Hematopoietic multipotent progenitor cell treated with erythropoietin and hydrocortisone succinate and interleukin-3 and kit ligand, for 15 days (in vitro differentiated cells): Measurements from ENCODE around the gene ACTN1.

Experiments
- DNase-seq: peaks from one replicate; pipeline ENCODE4 v3.0.0-alpha.2; 2015; ENCODE audit warnings: low spot score

The ACTN1 gene

DNA sequence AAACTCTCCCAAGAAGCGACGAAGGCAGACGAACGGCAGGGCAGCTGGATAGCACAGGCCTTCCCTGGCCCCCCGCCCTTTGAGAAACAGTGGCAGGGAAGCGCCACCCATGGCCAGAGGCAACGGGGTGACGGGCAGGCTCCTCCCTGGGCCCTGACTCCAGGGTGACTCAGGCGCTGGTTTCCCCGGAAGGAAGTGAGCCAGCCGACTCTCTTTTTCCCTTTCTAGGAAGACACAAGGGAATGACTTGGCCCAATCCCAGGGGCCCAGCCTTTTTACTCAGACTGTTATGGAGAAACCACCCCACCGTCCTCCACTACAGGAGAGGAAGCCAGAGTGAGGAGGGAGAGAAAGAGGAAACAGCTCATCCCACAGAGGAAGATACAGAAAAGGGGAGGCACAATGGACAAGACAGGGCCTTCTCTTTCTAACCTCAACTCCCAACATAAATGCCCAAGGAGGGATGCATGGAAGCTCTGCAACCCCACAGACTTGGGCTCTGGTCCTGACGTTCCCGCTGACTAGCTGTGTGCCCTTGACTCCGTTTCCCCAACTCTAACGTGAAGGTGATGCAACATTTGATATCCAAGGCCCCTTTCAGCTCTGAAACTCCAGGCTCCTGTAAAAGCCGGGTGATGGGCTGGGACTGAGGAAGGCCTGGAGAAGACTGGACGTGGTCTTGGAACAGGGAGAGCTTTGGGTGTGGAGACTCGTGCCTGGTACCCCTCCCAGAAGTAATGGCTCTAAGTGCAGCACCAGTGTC is 27.9 kb downstream of the ACTN1 start:
- DNase-seq, result no peak

DNA sequence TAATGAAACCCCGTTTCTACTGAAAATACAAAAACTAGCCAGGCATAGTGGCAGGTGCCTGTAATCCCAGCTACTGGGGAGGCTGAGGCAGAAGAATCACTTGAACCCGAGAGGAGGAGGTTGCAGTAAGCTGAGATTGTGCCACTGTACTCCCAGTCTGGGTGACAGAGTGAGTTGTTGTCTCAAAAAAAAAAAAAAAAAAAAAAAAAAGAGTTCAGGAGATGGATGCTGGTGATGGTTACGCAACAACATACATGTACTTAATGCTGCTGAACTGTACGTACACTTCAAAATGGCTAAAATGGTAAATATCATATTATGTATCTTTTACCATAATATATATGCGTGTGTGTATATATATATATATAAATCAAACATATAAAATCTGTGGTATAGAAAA is 29.0 kb downstream of the ACTN1 start:
- no peak for DNase-seq

DNA sequence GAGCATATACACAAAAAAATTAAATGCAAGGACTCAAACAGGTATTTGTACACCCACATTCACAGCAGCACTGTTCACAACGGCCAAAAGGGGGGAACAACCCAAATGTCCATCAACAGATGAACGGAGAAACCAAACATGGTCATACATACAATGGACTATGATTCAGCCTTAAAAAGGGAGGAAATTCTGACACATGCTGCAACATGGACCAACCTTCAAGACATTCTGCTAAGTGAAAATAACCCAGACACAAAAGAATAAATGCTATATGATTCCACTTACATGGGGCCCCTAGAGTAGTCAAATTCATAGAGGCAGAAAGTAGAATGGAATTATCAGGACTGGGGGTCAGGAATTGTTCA is 29.5 kb downstream of the ACTN1 start:
- DNase-seq, result no peak

DNA sequence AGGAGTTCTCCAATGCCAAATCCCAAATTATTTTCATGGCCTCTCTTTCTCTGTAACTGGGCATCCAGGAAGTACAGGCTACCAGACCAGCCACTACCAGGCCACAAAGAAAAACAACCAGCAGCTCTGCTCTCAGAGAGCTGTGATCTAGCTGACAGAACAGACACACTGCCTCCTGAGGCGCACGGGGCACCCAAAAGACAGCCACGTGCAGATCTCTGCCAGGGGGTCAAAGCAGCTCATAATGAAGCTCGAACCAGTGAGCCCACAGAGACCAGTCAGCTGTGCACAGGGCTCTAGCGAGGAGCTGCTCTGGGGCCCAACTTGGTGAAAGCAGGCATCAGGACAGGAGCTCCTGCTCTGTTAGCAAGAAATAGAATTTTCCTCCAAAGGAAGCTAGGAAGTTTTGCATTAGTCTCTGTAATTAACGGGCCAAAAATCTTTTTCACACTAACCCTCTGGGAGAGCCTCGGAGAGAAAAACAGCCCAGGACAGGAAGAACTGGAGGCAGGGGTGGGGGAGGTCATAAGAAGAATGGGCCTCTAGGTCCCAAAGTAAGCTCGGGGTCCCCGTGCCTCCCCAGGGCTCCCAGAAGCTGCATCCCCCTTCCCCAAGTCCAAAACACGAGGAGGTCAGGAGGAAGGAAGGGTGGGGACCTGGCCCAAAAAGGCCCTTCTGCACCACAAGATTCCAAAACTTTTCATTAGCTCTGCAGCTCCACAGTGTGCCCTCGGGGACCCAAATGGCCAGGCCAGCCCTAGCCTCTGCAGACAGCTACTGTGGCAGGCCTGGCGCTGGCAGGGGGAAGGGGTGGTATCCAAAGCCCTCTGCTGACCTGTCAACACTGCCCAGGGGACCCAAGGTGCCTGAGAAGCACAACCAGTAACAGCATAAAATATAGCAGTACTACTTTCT is 30.2 kb downstream of the ACTN1 start:
- no peak for DNase-seq

DNA sequence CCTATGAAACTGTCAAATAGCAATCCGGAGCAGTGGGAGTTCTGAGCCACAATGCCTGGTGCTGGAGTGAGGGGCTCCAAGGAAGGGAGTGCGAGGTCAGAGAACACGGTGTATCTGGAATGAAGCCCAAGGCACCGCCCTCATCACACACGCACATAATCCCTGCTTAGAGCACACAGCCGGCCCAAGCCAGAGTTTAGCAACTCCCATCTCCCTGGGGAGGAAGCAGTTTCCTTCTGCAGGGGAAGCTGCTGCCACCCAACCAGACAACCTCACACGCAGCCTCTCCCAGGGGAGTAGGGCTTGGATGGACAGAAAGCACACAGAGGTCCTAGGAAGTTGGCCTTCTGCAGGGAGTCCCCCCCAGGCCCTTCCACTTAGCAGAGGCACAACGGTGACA is 31.3 kb downstream of the ACTN1 start:
- no peak for DNase-seq

DNA sequence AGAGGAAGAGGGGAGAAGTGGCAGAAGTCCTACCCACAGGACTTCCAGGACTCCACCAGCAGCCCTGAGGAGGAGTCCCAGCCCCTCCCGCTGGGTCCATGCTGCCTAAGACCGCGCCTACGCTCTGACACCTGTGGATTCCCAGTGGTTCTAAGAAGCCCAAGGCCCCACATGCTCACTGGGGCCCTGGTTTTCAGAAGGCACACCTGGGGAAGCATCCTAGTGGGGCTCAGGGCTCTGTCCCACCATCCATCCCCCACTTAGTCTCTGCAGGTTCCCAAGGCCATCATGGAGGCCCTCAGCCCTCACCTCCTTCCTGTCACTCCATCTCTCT is 32.6 kb downstream of the ACTN1 start:
- no peak for DNase-seq

DNA sequence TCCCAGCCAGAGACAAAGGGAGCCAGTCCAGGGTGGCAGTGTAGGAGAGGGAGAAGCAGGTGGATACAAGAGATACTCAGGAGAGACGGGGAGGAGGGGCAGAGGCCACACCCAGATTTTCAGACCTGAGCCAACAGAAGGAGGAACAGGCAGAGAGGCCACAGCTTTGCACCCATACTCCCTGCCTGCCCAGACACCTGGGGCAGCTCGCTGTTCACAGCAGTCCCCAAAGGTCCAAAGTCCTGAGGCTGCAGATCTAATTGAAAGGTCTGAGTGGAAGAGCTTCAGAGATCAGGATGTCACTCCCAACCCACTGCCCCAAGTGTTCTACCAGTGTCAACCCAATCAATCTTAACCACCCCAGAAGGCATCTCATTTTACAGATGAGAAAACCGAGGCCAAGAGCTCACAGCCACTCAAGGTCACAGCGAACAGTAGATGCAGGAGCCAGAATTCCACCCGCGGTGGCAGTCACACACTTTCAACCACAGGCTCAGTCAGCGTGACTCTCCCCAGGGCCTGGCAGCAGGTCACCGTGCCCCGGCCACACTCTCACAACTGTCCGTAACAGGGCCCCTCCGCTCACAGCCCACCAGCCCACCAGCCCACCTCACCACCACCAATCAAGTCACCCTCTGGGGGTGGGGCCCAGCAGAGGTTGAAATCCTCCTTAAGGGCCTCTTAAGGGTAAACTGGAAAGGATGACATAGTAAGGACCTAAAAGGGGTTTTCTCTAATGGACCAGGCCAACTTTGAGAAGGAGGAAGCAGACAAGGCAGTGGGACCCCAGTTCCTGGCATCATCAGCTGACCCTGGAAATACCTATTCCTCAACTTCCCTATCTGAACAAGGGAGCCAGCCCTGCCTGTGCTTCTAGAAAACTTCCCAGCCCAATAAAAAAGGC is 33.3 kb downstream of the ACTN1 start:
- DNase-seq, result no peak

DNA sequence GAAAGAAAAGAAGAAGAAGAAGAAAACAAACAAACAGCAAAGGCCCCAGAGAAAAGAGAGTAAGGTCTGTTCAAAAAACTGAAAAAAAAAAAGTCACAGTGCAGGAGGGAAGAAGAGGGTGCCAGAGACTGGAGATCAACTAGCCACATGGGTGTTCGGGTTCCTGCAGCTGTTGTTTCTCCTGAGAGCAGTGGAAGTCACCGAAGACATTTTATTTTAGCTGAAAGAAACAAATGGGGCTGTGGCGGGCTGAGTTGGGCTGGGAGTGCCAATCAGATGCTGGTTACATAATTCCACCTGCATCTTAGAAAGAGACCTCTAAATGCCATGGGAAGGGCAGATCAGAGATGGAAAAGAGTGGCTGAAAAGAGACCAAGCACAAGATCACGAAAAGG is 33.9 kb downstream of the ACTN1 start:
- DNase-seq, result no peak

DNA sequence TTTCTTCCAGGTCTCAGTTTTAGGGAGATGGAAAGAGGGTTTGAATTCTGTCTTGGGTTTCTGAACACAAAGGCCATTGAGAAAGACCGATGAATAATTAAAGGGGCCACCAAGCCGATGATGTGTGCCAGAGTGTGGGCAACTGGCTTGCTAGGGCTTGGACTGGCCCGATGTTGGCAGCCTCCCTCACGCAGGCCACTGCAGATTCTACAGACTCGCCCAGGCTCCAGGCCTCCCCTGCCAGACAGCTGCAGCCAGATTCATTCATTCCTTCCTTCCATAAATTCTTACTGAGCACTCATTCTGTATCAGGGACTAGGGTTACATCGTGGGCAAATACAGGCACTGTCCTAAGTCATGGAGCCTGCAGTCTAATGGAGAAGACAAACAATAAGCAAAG is 34.9 kb downstream of the ACTN1 start:
- no peak for DNase-seq

DNA sequence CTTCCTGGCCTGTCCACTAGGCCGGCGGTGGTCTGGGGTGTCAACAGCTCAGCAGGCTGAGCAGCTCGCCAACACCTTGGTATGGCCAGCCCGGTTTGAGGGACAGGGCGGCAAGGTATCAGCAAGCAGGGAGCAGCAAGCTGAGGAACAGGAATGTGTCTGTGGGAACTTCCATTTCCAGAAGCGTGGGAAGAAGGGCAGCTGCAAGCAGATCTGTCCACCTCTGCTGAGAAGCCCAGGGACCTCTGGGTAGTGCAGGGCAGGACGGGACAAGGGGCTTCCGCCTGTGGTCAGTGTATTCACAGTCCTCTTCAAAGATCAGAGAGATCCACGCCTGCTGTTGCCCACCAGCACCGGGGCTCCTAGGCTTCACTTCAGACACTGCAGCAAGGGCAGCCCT is 36.0 kb downstream of the ACTN1 start:
- DNase-seq, result no peak

DNA sequence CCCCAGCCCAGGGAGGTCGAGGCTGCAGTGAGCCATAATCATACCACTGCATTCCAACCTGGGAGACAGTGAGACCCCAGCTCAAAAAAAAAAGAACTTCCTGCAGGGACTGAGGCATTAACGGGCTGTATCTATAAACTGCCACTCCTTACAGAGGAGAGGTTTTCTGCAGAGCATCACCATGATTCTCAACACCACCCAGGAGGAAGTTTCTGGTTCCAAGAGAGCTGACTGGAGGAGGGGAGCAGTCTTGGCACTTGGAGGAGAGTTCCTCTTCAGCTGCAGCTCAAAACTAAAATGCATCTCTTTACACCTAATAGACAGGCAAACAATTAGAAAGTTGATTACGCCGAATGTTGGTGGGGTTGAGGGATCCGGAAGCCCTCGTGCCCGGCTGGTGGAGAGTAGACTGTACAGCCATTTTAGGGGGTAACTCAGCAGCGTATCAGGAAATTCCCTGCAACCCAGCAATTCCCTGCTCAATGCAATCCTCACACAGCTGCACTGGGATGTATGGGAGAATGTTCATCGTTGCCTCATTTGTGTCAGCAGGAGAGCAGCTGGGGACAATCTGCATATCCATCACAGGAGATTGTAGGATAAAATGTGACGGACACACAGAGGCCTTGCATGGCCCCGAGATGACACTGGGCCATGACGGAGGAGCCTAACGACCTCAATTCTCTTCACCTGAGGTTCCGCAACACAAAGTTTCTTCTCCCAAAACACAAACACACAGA is 36.6 kb downstream of the ACTN1 start:
- DNase-seq, result no peak

DNA sequence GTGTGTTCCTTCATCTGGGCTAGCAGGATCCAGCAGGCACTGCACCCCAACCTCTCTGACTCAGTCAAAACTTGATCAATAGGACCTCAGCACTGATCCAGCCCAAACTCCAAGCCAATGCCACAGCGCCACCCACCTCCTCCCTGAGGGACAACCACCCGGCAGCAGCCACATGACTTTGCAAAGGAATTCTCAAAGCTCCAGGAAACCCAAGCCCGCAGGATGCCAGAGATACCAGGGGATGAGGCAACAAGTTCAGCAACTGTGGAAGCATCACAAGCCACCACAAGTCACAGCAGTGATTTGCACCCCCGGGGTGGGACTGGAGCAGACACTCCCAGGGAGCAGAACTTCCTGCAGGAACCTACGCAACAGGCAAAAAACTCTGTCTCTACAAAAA is 37.3 kb downstream of the ACTN1 start:
- no peak for DNase-seq

DNA sequence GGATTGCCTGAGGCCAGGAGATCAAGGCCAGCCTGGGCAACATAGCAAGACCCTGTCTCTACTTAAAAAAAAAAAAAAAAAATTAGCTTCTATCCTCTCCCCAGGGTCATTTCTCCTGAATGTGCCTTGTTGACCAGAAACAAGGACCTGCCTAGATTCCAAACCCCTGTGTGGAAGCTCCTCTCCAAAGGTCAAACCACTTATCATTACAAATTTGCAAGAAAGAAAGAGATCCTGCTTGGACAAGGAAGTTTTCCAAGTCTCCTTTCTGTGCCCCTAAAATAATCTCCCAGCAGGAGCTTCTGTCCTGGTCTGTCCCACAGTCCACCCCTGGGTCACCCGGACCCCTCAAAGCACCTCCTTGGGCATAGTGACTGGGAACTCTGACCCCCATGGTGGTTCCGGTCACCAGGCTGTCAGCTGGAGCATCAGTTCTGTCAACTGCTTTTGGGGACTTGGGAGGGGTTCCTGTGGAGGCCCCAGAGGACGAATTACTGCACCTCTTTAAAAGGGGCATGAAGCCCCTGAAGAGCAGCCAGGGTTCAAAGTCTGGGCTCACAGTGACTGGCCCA is 38.4 kb downstream of the ACTN1 start:
- no peak for DNase-seq

DNA sequence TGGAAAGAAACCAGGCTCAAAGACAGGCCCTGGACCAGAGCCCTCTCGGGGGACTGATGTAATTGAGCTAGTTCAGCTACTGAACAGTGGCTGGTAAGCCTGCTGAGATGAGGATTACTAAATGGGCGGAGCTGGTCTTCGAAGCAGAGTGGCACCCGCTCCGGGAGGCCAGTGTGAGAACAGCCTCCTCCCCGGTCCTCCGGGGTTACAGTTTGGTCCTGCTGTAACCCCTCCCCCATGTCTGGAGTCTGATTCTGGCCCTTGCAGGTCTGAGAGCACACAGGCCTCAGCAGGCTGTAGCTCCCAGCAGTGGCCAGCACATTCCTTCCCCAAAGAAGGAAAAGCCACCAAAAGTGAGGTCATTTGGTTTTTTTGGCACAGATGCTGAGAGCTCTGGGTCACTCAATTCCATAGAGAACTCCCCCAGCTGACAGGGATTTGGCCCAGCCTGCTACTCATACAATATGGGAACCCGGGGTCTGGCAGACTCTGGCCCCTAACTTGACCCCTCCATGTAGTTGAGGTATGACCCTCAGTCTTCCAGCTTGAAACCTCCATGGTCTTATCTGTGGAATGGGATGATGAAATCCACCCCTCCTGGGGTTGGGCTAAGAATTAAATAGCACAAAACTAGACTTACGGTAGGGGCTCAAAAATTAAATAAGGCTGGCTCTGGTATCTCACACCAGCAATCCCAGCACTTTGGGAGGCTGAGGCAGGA is 39.0 kb downstream of the ACTN1 start:
- DNase-seq, result no peak

DNA sequence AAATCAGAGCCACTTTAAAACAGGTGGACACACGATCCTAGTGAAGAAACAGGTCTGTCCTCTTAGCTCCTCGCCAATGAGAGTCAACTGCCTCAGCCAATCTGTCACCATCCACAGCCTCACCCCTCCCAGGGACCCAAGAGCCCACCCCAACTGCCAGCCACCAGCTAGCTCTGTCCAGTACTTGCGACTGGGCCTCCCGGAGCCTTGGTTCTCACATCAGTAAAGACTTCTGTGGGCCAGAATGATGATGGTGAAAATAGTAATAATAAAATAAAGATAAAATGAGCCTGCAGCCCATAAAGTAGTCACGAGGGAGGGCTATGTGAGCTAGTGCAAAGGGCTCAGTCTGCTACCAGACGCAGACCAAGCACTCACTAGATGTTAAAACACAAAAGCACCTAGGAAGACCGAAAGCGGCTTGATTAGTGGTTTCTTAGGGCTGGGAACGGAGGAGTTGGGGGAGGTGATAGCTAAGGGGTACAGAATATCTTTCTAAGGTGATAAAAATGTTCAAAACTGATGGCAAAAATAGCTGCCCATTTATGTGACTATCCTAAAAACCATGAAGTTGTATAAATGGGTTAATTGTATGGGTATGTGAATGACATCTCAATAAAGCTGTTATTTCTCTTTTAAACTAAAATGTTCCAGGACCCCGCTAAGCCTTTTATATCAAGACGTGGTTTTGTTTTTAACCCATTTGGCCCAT is 39.8 kb downstream of the ACTN1 start:
- DNase-seq, result no peak

DNA sequence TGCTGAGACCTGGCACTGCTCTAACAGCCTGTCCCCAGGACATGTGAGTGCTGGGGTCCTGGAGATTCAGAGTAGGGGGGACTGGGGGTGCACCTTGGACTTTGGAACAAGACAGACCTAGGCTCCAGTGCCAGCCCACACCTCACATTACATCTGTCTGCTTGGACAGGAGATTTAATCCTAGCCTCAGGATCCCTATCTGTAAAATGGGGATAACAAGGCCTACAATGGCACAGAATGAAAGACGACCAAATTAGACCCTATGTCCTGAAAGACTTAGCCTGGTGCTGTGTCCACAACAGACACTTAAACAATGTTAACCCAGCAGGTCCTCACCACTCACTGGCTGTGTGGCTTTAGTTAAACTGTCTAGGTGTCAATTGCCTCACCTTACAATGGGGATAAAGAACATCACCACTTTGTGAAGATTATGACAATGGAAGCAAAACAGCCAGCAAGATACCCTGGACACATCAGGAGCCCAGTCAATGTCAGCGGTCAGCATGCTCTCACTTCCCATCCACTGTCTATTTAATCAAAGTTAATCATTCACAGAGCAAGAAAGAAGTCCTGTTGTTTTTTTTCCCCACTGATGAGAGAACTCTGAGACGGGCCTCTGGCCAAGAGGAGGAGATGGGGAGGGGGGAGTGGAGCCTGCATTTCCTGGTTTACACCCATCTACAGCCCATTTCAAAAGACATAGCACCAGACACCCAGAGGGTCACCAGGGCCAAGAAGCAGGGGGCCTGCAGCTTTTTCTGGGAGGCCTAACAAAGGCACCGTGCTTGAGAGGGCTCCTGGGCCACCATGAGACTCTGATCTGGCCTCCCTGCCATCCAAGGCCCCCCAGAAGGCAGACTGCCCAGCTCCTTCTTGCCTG is 40.6 kb downstream of the ACTN1 start:
- DNase-seq, result no peak

DNA sequence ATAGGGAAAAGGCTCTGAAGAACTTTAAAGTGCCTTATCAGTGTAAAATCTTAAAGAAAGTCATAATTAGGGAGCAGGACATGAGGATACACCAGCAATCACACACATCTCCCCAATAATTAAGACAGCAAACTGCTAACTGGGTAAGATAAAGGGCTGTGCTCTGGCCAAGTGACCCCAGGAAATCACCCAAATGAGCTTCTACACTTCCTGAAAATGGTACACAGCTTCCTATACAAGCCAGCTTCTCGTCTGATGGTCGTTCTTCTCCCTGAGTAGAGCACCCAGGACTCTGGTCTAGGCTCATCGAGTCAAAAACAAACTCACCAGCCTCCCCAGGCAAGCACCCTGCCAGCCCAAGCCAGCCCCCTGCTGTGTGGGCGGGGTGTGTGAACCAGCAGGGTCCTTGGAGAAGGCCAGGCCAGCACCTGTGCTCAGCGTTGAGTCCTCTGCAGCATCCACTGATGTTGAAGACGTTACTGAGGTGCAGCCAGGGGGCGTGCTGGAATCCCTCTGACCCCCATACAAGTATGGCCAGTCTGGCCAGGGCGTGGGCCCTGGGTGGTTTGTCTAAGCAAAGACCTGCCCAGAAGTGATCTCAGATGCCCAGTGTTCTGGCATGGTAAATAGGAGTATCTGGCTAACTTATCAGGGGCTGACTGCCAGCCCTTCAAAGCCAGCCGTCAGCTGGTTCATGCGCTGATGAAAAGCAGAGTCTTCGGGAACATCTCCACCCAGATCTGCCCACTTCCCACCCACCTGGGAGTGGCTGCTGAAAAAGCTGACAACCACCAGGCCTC is 41.4 kb downstream of the ACTN1 start:
- DNase-seq, result no peak

DNA sequence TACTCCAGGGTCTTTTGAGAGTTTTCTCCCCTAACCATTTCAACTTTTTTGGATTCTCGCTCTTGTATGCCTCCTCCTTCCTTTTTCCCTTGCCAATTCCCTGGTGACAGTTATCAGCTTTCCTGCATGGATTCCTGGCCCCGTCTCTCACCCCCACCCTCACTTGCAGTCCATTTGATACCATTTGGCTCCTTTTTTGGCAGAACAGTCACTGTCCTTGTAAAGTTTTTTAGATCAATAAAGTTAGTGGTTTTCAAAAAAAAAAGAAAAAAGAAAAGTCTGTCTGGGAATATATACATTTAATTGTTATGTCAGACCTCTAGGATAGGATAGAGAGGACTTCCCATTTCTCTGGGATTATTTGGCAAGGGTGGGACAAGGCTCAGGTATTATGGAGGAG is 42.1 kb downstream of the ACTN1 start:
- no peak for DNase-seq
